22Rv1 (cell line): ENCODE measurements around the gene NELL1.

ENCODE experiments used
- H3K27ac ChIP-seq: fragments of 450-650 bp; 2 replicates; pipeline ENCODE4 v1.5.1; 2017
- ZFX ChIP-seq: fragments of 450-650 bp; IDR thresholded peaks from 2 replicates; pipeline ENCODE4 v1.6.1; 2017; ENCODE audit warnings: antibody characterized with exemption, borderline replicate concordance
- TF ChIP-seq, protein P1 (sequence below): fragments of 450-650 bp; IDR thresholded peaks from 2 replicates; pipeline ENCODE4 v1.5.1; 2017; ENCODE audit warnings: mild to moderate bottlenecking

NELL1 gene

DNA sequence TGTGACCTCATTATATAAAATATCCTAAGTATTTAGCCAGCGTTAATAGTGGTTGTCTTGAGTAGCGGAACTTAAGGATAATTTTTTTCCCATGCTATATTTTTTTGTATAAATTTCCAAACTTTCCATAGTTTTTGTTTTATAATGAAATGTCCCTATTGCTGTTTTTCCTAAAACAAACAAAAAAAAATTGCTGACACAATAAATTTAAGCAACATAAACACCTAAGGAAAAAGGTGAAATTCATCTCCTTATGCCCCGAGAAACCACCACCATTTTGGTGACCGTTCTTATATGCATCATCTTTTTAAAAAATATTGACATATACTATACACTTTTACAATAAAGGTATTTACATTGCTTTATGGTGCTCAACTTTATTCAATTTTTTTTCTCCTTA is 814.7 kb downstream of the NELL1 start:
- TF ChIP-seq ZFX, result no peak
- TF ChIP-seq, protein P1, sequence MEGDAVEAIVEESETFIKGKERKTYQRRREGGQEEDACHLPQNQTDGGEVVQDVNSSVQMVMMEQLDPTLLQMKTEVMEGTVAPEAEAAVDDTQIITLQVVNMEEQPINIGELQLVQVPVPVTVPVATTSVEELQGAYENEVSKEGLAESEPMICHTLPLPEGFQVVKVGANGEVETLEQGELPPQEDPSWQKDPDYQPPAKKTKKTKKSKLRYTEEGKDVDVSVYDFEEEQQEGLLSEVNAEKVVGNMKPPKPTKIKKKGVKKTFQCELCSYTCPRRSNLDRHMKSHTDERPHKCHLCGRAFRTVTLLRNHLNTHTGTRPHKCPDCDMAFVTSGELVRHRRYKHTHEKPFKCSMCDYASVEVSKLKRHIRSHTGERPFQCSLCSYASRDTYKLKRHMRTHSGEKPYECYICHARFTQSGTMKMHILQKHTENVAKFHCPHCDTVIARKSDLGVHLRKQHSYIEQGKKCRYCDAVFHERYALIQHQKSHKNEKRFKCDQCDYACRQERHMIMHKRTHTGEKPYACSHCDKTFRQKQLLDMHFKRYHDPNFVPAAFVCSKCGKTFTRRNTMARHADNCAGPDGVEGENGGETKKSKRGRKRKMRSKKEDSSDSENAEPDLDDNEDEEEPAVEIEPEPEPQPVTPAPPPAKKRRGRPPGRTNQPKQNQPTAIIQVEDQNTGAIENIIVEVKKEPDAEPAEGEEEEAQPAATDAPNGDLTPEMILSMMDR, result no peak
- no peak overlapping the region for H3K27ac ChIP-seq

DNA sequence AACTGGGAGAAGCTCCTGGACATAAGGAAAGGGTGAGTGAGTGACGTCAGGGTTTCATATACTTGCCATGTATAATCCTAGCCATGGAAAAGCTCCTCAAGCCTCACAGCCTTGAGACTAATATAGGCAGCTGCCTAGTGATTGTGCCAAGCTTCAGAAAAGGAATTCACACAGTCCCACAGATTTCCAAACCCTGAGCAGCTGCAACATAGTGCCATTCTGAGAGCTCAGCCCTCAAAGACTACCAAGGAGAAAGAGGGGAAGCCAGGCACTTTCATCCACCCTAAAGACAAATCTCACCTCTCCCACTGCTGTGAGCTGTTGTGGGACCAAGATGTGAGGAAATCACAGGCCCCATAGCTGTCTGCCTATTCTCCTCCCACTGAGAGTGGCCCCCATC is 815.6 kb downstream of the NELL1 start:
- no peak overlapping the region for H3K27ac ChIP-seq
- TF ChIP-seq, protein P1, result no peak
- no peak for TF ChIP-seq ZFX

DNA sequence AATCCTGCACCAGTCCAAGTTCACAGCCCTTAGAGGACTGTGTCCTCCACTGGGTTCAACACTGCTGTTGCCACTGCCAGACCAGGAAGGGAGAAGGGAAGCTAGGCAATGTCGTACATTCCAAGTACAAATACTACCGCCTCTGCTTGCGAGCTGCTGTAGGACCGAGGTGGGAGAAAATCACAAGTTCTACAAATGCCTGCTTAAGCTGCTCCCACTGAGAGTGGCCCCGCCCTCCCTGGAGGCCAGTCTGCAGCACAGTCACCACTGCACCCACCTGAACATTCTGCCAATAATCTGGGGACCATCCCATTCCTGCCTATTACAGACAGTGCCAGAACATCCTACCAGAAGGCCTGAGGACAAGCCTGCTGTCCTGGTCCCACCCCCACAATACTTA is 816.0 kb downstream of the NELL1 start:
- no peak overlapping the region for H3K27ac ChIP-seq
- TF ChIP-seq, protein P1, result no peak

DNA sequence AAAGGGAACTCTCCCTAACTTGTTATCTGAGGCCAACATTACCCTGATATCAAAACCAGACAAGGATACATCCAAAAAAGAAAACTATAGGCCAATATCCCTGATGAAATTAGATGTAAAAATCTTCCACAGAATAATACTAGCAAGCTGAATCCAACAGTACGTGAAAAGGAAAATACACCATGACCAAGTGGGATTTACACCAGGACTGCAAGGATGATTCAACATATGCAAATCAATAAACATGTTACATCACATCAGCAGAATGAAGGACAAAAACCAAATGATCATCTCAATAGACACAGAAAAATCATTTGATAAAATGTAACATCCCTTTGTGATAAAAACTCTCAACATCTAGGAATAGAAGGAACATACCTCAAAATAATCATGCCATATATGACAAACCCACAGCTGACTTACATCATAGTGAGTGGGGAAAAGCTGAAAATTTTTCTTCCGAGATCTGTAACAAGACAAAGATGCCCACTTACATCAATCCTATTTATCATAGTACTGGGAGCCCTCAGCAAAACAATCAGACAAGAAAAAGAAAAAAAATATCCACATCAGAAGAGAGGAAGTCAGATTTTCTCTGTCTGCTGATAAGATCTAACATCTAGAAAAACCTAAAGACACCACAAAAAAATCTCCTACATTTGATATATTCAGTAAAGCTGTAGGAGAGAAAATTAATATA is 820.2 kb downstream of the NELL1 start:
- no peak overlapping the region for H3K27ac ChIP-seq
- no peak for TF ChIP-seq ZFX
- TF ChIP-seq, protein P1, result no peak

DNA sequence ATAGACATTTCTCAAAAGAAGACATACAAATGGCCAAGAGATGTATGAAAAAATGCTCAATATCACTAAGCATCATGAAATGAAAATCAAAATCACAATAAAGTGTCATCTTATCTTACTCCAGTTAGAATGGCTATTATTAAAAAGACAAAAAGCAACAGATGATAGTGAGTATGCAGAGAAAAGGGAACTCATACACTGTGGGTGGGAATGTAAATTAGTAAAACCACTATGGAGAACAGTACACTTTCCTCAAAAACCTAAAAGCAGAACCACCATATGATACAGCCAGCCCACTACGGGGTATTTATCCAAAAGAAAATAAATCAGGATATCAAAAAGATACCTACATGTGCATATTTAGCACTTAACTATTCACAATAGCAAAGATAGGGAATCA is 823.5 kb downstream of the NELL1 start:
- no peak for TF ChIP-seq ZFX
- TF ChIP-seq, protein P1, result no peak
- H3K27ac ChIP-seq, result no peak overlapping the region

DNA sequence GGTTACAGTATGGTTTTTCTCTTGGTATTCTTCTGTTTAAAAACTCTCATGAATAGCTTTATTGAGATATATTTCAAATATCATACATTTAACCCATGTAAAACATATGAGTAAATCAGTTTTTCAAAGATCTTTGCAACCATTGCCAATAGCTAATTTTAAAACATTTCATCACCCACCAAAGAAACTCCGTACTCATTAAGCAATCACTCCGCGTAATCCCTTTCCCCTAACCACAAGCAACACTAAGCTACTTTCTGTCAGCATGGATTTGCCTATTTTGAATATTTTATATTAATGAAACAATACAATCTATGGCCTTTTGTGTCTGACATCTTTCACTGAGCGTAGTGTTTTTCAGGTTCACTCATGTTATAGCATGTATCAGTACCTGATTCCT is 825.6 kb downstream of the NELL1 start:
- H3K27ac ChIP-seq, result no peak overlapping the region
- TF ChIP-seq, protein P1, result no peak
- TF ChIP-seq ZFX, result no peak

DNA sequence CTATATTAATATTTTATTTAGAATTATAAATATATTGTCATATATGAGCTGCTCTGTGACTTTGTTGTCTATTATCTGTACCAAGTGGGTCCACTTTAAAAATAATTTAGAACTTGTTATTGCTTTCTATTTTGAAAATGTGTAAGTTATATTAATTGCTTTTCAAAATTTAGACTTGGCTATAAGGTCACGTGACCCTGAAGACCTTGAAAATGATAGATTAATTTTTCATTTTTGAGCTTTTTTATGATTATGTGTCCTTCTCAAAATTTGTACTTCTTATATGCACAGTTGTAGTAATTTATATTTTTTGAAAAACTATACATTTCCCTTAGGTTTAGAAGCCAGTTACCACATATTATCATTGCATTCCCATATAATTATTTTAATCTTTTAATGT is 826.5 kb downstream of the NELL1 start:
- H3K27ac ChIP-seq, result no peak overlapping the region
- TF ChIP-seq, protein P1, result no peak
- no peak for TF ChIP-seq ZFX
